Activated naive CD4-positive, alpha-beta T cell treated with anti-CD3 and anti-CD28 coated beads, Interleukin-2, amount 50 U/mL, for 24 hours (primary cell): Measurements from ENCODE around the gene GPR31.

ENCODE experiments used
- H3K27ac Mint-ChIP-seq: one replicate; pipeline ENCODE4 v1.8.0; 2021; ENCODE audit warnings: mild to moderate bottlenecking, mixed read lengths
- H3K27me3 Mint-ChIP-seq: one replicate; pipeline ENCODE4 v1.8.0; 2021; ENCODE audit warnings: mixed read lengths
- H3K36me3 Mint-ChIP-seq: one replicate; pipeline ENCODE4 v1.8.0; 2021; ENCODE audit warnings: mixed read lengths
- H3K4me1 Mint-ChIP-seq: one replicate; pipeline ENCODE4 v1.8.0; 2021; ENCODE audit warnings: mixed read lengths
- H3K4me3 Mint-ChIP-seq: one replicate; pipeline ENCODE4 v1.8.0; 2021; ENCODE audit warnings: mild to moderate bottlenecking, mixed read lengths
- H3K9me3 Mint-ChIP-seq: one replicate; pipeline ENCODE4 v1.8.0; 2021; ENCODE audit warnings: mixed read lengths

GPR31 gene

GRCh38 chr6:167119670-167120582, 37.9 kb downstream of the GPR31 start:
- H3K27ac Mint-ChIP-seq = no peak overlapping the region

DNA sequence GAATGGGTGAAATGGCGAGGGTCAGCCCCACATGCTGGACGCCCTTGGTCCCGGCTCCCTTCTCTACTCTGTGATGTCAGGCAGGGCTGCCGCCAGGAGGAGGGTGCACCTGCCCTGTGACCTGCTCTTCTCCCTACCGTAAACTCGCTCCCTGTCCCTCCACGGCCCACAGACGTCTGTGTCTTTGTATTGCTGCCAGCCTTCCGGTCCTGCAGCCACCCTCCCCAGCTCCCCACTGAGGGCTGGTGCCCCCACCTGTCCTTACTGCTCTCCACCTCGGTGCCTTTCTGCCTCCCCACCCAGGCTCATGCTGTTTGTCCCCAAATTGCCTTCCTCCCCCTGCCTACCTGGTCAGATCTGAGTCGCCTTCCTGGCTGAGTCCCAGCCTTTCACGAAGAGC, 38.9 kb downstream of the GPR31 start:
- no peaks in the 10 kb centered on the region for H3K36me3 Mint-ChIP-seq
- H3K9me3 Mint-ChIP-seq = no peaks in the 10 kb centered on the region
- H3K27ac Mint-ChIP-seq = peak overlapping the region; percentile 86
- H3K27me3 Mint-ChIP-seq = no peaks in the 10 kb centered on the region
- H3K4me1 Mint-ChIP-seq = peaks cover 53% of the 10 kb centered on the region
- H3K4me3 Mint-ChIP-seq = no peak overlapping the region

More at GRCh38 chr6:167119670-167120582, 37.9 kb downstream of the GPR31 start:
- Mint-ChIP-seq H3K4me1 (peaks cover 53% of the 10 kb centered on the region), H3K4me3 (no peak overlapping the region), H3K27me3 (no peaks in the 10 kb centered on the region), H3K36me3 (no peaks in the 10 kb centered on the region), H3K9me3 (no peaks in the 10 kb centered on the region)

- Mint-ChIP-seq H3K27ac (no peak overlapping the region), H3K4me1 (peaks cover 48% of the 10 kb centered on the region), H3K9me3 (no peaks in the 10 kb centered on the region), H3K4me3 (no peak overlapping the region), H3K36me3 (no peaks in the 10 kb centered on the region), H3K27me3 (no peaks in the 10 kb centered on the region)
Measured at GRCh38 chr6:167118006-167118405, 39.8 kb downstream of the GPR31 start.

- H3K9me3 Mint-ChIP-seq = no peaks in the 10 kb centered on the region
- no peaks in the 10 kb centered on the region for H3K27me3 Mint-ChIP-seq
- peaks cover 47% of the 10 kb centered on the region for H3K4me1 Mint-ChIP-seq
- no peaks in the 10 kb centered on the region for H3K36me3 Mint-ChIP-seq
- no peak overlapping the region for H3K4me3 Mint-ChIP-seq
- H3K27ac Mint-ChIP-seq = no peak overlapping the region
Measured at GRCh38 chr6:167116838-167117228, 40.9 kb downstream of the GPR31 start.

DNA sequence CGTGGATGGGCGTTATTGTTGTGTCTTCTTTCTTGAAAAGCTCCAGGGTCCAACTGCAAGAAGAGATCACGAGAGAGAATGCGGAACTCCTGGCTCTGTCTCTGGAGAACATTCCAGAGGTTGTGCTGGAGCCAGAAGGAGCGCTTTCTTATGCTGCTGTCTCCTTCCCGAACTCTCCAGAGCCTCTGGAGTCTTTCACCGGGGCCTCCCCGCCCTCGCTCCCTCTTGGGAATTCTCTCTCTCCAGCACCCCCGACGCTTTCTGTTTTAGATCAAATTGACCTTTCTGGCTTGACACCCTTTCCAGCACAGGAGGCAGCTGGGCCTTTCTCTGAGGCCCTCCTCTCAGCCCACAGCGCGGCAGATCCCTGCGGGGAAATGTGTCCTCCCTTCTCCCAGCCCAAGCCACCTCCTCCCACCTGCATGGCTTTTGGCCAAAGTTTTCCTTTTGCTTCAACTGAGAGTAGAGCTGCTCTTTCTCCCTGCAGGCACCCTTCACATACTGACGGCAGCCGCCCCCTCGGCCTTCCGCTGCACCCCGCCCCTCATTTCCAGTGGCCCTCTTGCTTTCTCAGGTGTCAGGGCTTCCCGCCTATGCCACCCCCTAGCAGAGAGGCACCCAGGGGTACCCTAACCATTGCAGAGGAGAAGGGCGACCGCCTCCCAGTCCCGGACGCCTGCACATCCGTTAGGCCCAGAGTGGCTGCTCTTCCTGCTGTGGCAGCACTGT, 41.5 kb downstream of the GPR31 start:
- H3K36me3 Mint-ChIP-seq = no peaks in the 10 kb centered on the region

DNA sequence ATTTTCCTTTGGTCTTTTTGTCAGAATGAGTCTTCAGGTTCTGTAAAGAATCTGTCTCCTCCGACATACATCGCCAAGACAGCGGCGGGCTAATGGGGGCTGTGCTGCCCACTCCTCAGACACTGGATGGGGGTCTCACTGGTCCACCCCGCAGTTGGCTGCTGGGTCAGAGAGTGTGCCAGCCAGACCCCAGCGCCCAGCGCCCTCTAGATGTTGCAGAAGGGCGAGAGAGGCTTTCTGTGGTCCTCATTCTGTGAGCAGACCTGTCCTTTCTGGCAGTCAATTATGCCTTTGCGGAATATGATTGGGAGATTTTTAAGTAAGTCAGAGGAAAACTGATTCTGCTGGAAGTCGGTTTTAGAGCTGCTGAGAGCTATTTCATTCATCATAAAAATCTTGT, 42.7 kb downstream of the GPR31 start:
- no peaks in the 10 kb centered on the region for H3K27me3 Mint-ChIP-seq
- no peak overlapping the region for H3K4me3 Mint-ChIP-seq
- no peak overlapping the region for H3K27ac Mint-ChIP-seq
- H3K9me3 Mint-ChIP-seq = no peaks in the 10 kb centered on the region
- no peaks in the 10 kb centered on the region for H3K36me3 Mint-ChIP-seq
- peaks cover 29% of the 10 kb centered on the region for H3K4me1 Mint-ChIP-seq

More for the DNA sequence above, 41.5 kb downstream of the GPR31 start:
- Mint-ChIP-seq H3K4me3 (no peak overlapping the region), H3K4me1 (peaks cover 41% of the 10 kb centered on the region), H3K9me3 (no peaks in the 10 kb centered on the region), H3K27me3 (no peaks in the 10 kb centered on the region), H3K27ac (no peak overlapping the region)

DNA sequence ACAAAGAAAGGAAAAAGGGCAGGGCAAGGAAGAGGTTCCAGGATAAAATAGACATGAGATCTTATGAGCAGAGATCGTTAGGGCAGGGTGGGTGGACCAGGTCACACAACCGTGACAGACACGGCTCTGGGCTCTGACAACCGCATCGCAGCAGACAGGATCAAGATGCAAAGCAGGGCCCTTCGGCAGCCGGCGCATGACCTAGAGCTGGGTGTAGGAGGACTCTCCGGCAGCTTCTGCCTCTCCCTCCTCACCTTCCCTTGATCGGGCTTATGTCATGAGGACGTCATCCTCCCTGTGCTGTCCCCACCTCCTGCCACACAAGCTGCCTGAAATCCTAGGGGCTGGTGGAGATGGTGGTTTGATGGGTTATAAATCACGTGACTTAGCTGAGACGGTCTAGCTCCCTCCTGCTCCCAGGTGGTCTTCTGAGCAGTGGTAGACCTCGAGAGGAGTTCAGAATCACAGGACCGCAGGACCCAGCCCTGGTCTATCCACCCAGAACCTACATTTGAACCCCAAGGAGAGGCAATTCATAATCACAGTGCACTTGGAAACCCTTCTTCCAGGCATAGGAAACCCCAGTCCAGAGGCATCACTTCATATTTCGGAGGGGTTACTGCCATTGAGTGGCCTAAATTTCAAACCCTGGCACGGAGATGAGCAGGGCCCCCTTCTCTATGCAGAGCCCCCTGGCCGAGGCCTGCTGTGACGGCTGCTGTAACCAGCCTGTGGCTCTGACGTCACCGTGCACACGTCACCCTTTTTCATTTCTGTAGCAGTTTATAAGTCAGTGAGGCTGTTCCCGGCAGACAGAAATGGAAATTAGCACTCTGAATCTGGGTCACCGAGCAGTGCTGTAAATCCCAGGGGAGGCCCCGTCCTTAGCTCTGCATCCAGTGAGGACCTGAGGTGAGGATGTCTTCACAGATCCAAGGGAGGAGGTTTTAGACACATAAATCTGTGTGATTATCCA, 43.6 kb downstream of the GPR31 start:
- H3K9me3 Mint-ChIP-seq = no peaks in the 10 kb centered on the region
- peaks cover 21% of the 10 kb centered on the region for H3K4me1 Mint-ChIP-seq
- H3K27ac Mint-ChIP-seq = no peak overlapping the region
- H3K27me3 Mint-ChIP-seq = no peaks in the 10 kb centered on the region
- no peak overlapping the region for H3K4me3 Mint-ChIP-seq
- no peaks in the 10 kb centered on the region for H3K36me3 Mint-ChIP-seq

DNA sequence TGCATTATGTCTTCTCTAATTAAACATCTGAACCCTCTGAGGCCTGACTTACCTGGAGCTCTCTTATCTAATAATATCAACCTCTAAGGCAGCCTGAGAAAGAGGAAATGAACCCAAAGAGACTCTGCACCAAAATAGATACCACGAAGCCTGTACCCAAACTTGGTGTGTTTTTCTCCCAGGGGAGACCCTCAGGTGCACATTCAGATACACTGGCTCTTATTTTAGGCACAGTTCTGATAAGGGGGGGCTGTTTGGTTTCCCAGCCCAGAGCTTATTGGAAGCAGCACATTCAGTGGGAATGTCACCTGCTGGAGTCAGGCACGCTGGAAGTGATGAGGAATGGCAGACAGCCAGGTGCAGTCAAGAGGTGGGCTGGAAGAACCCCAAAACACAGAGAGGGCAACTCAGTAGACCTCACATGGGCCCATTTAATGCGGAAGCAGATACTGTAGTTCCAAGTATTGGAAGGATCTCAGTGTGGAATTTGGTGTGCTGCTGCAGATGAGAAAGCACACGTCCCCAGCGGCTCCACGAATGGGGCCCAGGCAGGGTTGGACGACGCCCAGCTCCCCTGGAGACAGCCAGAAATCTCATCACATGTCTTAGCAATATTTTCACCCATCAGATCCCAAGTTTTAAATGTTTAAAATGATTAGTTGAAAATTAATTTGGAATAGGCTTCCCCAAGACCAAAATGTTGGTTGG, 44.6 kb downstream of the GPR31 start:
- no peaks in the 10 kb centered on the region for H3K36me3 Mint-ChIP-seq
- peaks cover 11% of the 10 kb centered on the region for H3K4me1 Mint-ChIP-seq

GRCh38 chr6:167112421-167112820, 45.4 kb downstream of the GPR31 start:
- Mint-ChIP-seq H3K4me1 (peaks cover 11% of the 10 kb centered on the region), H3K4me3 (no peak overlapping the region), H3K9me3 (no peaks in the 10 kb centered on the region), H3K27me3 (no peaks in the 10 kb centered on the region), H3K27ac (no peak overlapping the region), H3K36me3 (no peaks in the 10 kb centered on the region)

More for the DNA sequence above, 44.6 kb downstream of the GPR31 start:
- Mint-ChIP-seq H3K27me3 (no peaks in the 10 kb centered on the region), H3K9me3 (no peaks in the 10 kb centered on the region), H3K4me3 (no peak overlapping the region), H3K27ac (no peak overlapping the region)

GRCh38 chr6:167111597-167111996, 46.2 kb downstream of the GPR31 start:
- Mint-ChIP-seq H3K4me3 (no peak overlapping the region), H3K4me1 (peaks cover 11% of the 10 kb centered on the region), H3K27me3 (no peaks in the 10 kb centered on the region), H3K36me3 (no peaks in the 10 kb centered on the region), H3K9me3 (no peaks in the 10 kb centered on the region), H3K27ac (no peak overlapping the region)

- Mint-ChIP-seq H3K36me3 (no peaks in the 10 kb centered on the region), H3K9me3 (no peaks in the 10 kb centered on the region), H3K27ac (no peak overlapping the region), H3K4me3 (no peak overlapping the region), H3K27me3 (no peaks in the 10 kb centered on the region), H3K4me1 (peaks cover 11% of the 10 kb centered on the region)
Measured at GRCh38 chr6:167109651-167110050, 48.1 kb downstream of the GPR31 start.

GRCh38 chr6:167108278-167108677, 49.5 kb downstream of the GPR31 start:
- peaks cover 13% of the 10 kb centered on the region for H3K4me1 Mint-ChIP-seq
- no peak overlapping the region for H3K4me3 Mint-ChIP-seq
- no peaks in the 10 kb centered on the region for H3K9me3 Mint-ChIP-seq
- H3K36me3 Mint-ChIP-seq = no peaks in the 10 kb centered on the region
- H3K27ac Mint-ChIP-seq = no peak overlapping the region
- no peaks in the 10 kb centered on the region for H3K27me3 Mint-ChIP-seq

DNA sequence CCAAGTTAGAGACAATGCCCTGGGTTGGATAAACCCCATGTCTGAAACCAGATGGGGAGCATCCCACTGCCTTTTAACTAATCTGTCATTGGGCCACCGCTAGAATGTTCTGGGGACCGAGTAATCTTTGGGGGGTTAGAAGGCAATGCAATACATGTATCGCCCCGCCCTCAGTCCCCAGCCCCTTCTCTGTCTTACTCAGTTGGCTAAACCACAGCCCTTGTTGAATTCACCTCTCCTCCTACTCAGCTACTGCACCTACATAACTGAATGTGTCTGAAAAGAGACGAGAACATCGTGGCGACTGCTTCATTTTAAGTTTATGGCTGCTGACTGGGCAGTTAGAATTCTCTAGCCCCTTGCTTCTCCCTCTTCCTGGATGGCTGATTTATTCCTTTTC, 50.0 kb downstream of the GPR31 start:
- Mint-ChIP-seq H3K9me3 (no peaks in the 10 kb centered on the region), H3K4me3 (no peak overlapping the region), H3K27ac (no peak overlapping the region), H3K36me3 (no peaks in the 10 kb centered on the region), H3K27me3 (no peaks in the 10 kb centered on the region), H3K4me1 (peaks cover 13% of the 10 kb centered on the region)

GRCh38 chr6:167106406-167106805, 51.4 kb downstream of the GPR31 start:
- H3K9me3 Mint-ChIP-seq = no peaks in the 10 kb centered on the region
- H3K4me3 Mint-ChIP-seq = no peak overlapping the region
- H3K4me1 Mint-ChIP-seq = peaks cover 4% of the 10 kb centered on the region
- no peak overlapping the region for H3K27ac Mint-ChIP-seq
- H3K36me3 Mint-ChIP-seq = no peaks in the 10 kb centered on the region
- no peaks in the 10 kb centered on the region for H3K27me3 Mint-ChIP-seq
